Kidney tubule cell (primary cell): Measurements from ENCODE around the gene PTPRO.
A peak's percentile ranks its signal among the peaks of the same experiment; 100 is the strongest.

Experiments
- DNase-seq: peaks from one replicate; pipeline ENCODE4 v3.0.0-alpha.2; 2018; ENCODE audit warnings: low spot score

Gene PTPRO

GRCh38 chr12:15527201-15528080, 205.1 kb downstream of the PTPRO start:
- peak; percentile 36 for DNase-seq

- no peak for DNase-seq
Observed at GRCh38 chr12:15528666-15529065, 206.4 kb downstream of the PTPRO start.

- no peak for DNase-seq
Observed at GRCh38 chr12:15530361-15530760, 208.1 kb downstream of the PTPRO start.

- DNase-seq, result peak; percentile 78
Observed at GRCh38 chr12:15532364-15532977, 210.2 kb downstream of the PTPRO start.

- DNase-seq, result peak; percentile 42
Observed at GRCh38 chr12:15534322-15534721, 212.0 kb downstream of the PTPRO start.

GRCh38 chr12:15534874-15535273, 212.6 kb downstream of the PTPRO start:
- DNase-seq, result no peak

- DNase-seq, result no peak
Observed at GRCh38 chr12:15535352-15535781, 213.1 kb downstream of the PTPRO start.

GRCh38 chr12:15536446-15536845, 214.1 kb downstream of the PTPRO start:
- no peak for DNase-seq

GRCh38 chr12:15538881-15539280, 216.6 kb downstream of the PTPRO start:
- DNase-seq, result no peak

GRCh38 chr12:15540005-15540404, 217.7 kb downstream of the PTPRO start:
- DNase-seq, result no peak

GRCh38 chr12:15540469-15540872, 218.2 kb downstream of the PTPRO start:
- peak; percentile 48 for DNase-seq

GRCh38 chr12:15541996-15542631, 219.8 kb downstream of the PTPRO start:
- DNase-seq, result no peak

- DNase-seq, result no peak
Observed at GRCh38 chr12:15543347-15543746, 221.0 kb downstream of the PTPRO start.

GRCh38 chr12:15544589-15544988, 222.3 kb downstream of the PTPRO start:
- DNase-seq, result no peak

GRCh38 chr12:15545334-15545733, 223.0 kb downstream of the PTPRO start:
- DNase-seq, result no peak

- no peak for DNase-seq
Observed at GRCh38 chr12:15546102-15546701, 223.9 kb downstream of the PTPRO start.

GRCh38 chr12:15547063-15547462, 224.8 kb downstream of the PTPRO start:
- DNase-seq, result no peak

- DNase-seq, result no peak
Observed at GRCh38 chr12:15547691-15548090, 225.4 kb downstream of the PTPRO start.

GRCh38 chr12:15550793-15551192, 228.5 kb downstream of the PTPRO start:
- no peak for DNase-seq

- DNase-seq, result no peak
Observed at GRCh38 chr12:15555446-15555845, 233.1 kb downstream of the PTPRO start.

GRCh38 chr12:15556411-15557102, 234.2 kb downstream of the PTPRO start:
- DNase-seq, result no peak
